Panc1 (cell line): ENCODE measurements around the gene MAMSTR. TPM values are rescaled to one million over a fixed set of nuclear protein-coding genes. Genes with fewer than 3 reads are reported as not detected.

Experiments used
- ATAC-seq: fragments of 200-7000 bp; cut with Tn5 transposase; 2 replicates; pipeline ENCODE4 v1.9.1; 2020; ENCODE audit warnings: mild to moderate bottlenecking, moderate library complexity
- BruUV-seq: library from RNA; stranded (reverse); fragments of 400-500 nt; replicated peaks from 2 replicates; lab custom pipeline; 2021; lab: Mats Ljungman, UMichigan
- CTCF ChIA-PET: fragments of 300-600 bp; sonication (Branson Sonifier 250); formaldehyde crosslinking; loops from one replicate; lab custom pipeline; 2022; ENCODE audit warnings: antibody characterized with exemption; lab: Charles Lee
- POLR2A ChIA-PET: fragments of 300-600 bp; sonication (Branson Sonifier 250); formaldehyde crosslinking; loops from one replicate; lab custom pipeline; 2022; ENCODE audit warnings: antibody characterized with exemption; lab: Charles Lee
- DNase-seq: peaks from one replicate; pipeline ENCODE4 v3.0.0-alpha.2; 2010; ENCODE audit warnings: low read depth, low spot score
- H3K27ac ChIP-seq: 2 replicates; pipeline ENCODE4 v1.5.1; 2011; ENCODE audit warnings: mild to moderate bottlenecking, low read length, inconsistent platforms
- H3K27me3 ChIP-seq: fragments of 200-500 bp; sonication (Bioruptor generic); 2 replicates; pipeline ENCODE4 v1.6.0; 2014; ENCODE audit warnings: low read length, inconsistent platforms; ENCODE audit not compliant: control insufficient read depth, insufficient read depth
- H3K36me3 ChIP-seq: fragments of 200-500 bp; sonication (Bioruptor generic); 2 replicates; pipeline ENCODE4 v1.5.1; 2014; ENCODE audit warnings: inconsistent platforms, mild to moderate bottlenecking, low read length, moderate library complexity; ENCODE audit not compliant: control insufficient read depth, insufficient read depth
- H3K4me1 ChIP-seq: 2 replicates; pipeline ENCODE4 v1.5.1; 2011; ENCODE audit warnings: inconsistent platforms, mild to moderate bottlenecking, low read length, moderate library complexity; ENCODE audit not compliant: control insufficient read depth, insufficient read depth
- H3K4me3 ChIP-seq, 2 experiments: 2 replicates each; pipeline ENCODE4 v1.5.1; 2011 to 2012; ENCODE audit warnings: low read depth in 2 of 2, low read length in 2 of 2, mild to moderate bottlenecking in 2 of 2, inconsistent platforms in 1 of 2, moderate library complexity in 1 of 2
- H3K9me3 ChIP-seq: fragments of 200-500 bp; sonication (Bioruptor generic); 2 replicates; pipeline ENCODE4 v1.5.1; 2014; ENCODE audit warnings: low read depth, mild to moderate bottlenecking, inconsistent platforms, low read length, moderate library complexity; ENCODE audit not compliant: control insufficient read depth, insufficient read depth
- CTCF ChIP-seq: fragments of 450-650 bp; IDR thresholded peaks from 2 replicates; pipeline ENCODE4 v1.5.1; 2017; ENCODE audit warnings: mild to moderate bottlenecking
- POLR2AphosphoS5 ChIP-seq: IDR thresholded peaks from 2 replicates; pipeline ENCODE4 v1.6.1; 2012; ENCODE audit warnings: mild to moderate bottlenecking, low read depth, low read length, moderate library complexity
- SIN3A ChIP-seq: IDR thresholded peaks from 2 replicates; pipeline ENCODE4 v1.6.1; 2012; ENCODE audit warnings: low read depth, mild to moderate bottlenecking, low read length, moderate library complexity, borderline replicate concordance; ENCODE audit not compliant: insufficient read depth
- TCF7L2 ChIP-seq: IDR thresholded peaks from 2 replicates; pipeline ENCODE4 v1.6.1; 2011; ENCODE audit warnings: mild to moderate bottlenecking, low read depth, low read length, inconsistent platforms
- in situ Hi-C: cut with HindIII; loops from 2 replicates; pipeline ENCODE4 v1.10.0; 2016; ENCODE audit warnings: low sequenced_read_pairs, low pct_unique_long_range_greater_than_20kb
- intact Hi-C: fragments of 100-400 bp; cut with micrococcal nuclease; formaldehyde crosslinking; loops from one replicate; pipeline ENCODE4 v1.10.0; 2022; ENCODE audit not compliant: unreplicated experiment
- total RNA-seq: library from RNA; stranded (reverse); gene quantifications from one replicate; pipeline ENCODE4 v1.2.1, GENCODE V29; 2021; ENCODE audit not compliant: unreplicated experiment
- TF ChIP-seq, protein P1 (sequence below), 2 experiments: IDR thresholded peaks; 2 replicates each; pipeline ENCODE4 v1.6.1; 2011 to 2012; ENCODE audit warnings: low read depth in 2 of 2, control low read depth in 1 of 2, low read length in 1 of 2, mild to moderate bottlenecking in 1 of 2, moderate library complexity in 1 of 2; ENCODE audit not compliant: insufficient read depth in 1 of 2

Gene MAMSTR
- total RNA-seq, 1 experiment from 2014 or later: 3.3 TPM

GRCh38 chr19:48724796-48725753 lies 5.5 kb upstream of the MAMSTR start:
- H3K27ac ChIP-seq: peak overlapping the region; percentile 30; the same call in 1 of the 2 replicates
- no TSS peak for BruUV-seq

GRCh38 chr19:48722196-48722708 lies 2.7 kb upstream of the MAMSTR start:
- intact Hi-C loops (no loop called here), in situ Hi-C loops (no loop called here)
- H3K9me3 ChIP-seq: no peaks in the 10 kb centered on the region
- no peak overlapping the region for H3K27ac ChIP-seq
- no peak overlapping the region for H3K4me3 ChIP-seq
- BruUV-seq: no TSS peak
- DNase-seq (no peak), ATAC-seq (no peak)
- TF ChIP-seq TCF7L2: no peak
- no peak for TF ChIP-seq POLR2AphosphoS5
- TF ChIP-seq CTCF: no peak
- no peak for TF ChIP-seq SIN3A
- TF ChIP-seq, protein P1, sequence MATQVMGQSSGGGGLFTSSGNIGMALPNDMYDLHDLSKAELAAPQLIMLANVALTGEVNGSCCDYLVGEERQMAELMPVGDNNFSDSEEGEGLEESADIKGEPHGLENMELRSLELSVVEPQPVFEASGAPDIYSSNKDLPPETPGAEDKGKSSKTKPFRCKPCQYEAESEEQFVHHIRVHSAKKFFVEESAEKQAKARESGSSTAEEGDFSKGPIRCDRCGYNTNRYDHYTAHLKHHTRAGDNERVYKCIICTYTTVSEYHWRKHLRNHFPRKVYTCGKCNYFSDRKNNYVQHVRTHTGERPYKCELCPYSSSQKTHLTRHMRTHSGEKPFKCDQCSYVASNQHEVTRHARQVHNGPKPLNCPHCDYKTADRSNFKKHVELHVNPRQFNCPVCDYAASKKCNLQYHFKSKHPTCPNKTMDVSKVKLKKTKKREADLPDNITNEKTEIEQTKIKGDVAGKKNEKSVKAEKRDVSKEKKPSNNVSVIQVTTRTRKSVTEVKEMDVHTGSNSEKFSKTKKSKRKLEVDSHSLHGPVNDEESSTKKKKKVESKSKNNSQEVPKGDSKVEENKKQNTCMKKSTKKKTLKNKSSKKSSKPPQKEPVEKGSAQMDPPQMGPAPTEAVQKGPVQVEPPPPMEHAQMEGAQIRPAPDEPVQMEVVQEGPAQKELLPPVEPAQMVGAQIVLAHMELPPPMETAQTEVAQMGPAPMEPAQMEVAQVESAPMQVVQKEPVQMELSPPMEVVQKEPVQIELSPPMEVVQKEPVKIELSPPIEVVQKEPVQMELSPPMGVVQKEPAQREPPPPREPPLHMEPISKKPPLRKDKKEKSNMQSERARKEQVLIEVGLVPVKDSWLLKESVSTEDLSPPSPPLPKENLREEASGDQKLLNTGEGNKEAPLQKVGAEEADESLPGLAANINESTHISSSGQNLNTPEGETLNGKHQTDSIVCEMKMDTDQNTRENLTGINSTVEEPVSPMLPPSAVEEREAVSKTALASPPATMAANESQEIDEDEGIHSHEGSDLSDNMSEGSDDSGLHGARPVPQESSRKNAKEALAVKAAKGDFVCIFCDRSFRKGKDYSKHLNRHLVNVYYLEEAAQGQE (IDR thresholded peaks at IDR 0.05; ENCODE audit: insufficient read depth in 1 of 2, low read depth in 2 of 2, low read length in 1 of 2): no peak
- ChIA-PET POLR2A (interaction anchor here (0.6 kb wide), 1 partner anchor 276 kb away, joined by 8 read pairs; no protein-coding TSS in a partner anchor), CTCF (no interaction called here)
- no peaks in the 10 kb centered on the region for H3K4me1 ChIP-seq
- no peaks in the 10 kb centered on the region for H3K27me3 ChIP-seq
- H3K36me3 ChIP-seq: no peaks in the 10 kb centered on the region

More at GRCh38 chr19:48724796-48725753, 5.5 kb upstream of the MAMSTR start:
- DNase-seq (no peak), ATAC-seq (0 out of 2 replicates have a peak, but pooled peaks have one; percentile 32)
- Histone ChIP-seq H3K36me3 (no peaks in the 10 kb centered on the region), H3K4me3 (no peak overlapping the region), H3K27me3 (no peaks in the 10 kb centered on the region), H3K4me1 (no peaks in the 10 kb centered on the region), H3K9me3 (no peaks in the 10 kb centered on the region)
- intact Hi-C loops: no loop called here
- TF ChIP-seq TCF7L2 (no peak), SIN3A (no peak), POLR2AphosphoS5 (no peak), CTCF (no peak)
- TF ChIP-seq, protein P1 (IDR thresholded peaks at IDR 0.05; ENCODE audit: insufficient read depth in 1 of 2, low read depth in 2 of 2, low read length in 1 of 2): no peak
- CTCF ChIA-PET: no interaction called here
- POLR2A ChIA-PET: interaction anchor here (0.6 kb wide), 1 partner anchor 9 kb away, joined by 13 read pairs; no protein-coding TSS in a partner anchor
- in situ Hi-C loops: no loop called here
